Keratinocyte (primary cell): ENCODE measurements around the gene HRAS. TPM values are rescaled to one million over a fixed set of nuclear protein-coding genes. Genes with fewer than 3 reads are reported as not detected.

Experiments
- DNase-seq: peaks from one replicate; pipeline ENCODE4 v3.0.0-alpha.2; 2011; ENCODE audit warnings: low read depth, missing footprints, low spot score
- FAIRE-seq: peaks from 2 replicates; lab custom pipeline; 2011; peaks lifted over from hg19 to GRCh38; lab: Jason Lieb, UNC
- H2AFZ ChIP-seq: 2 replicates; pipeline ENCODE4 v1.6.0; 2012; ENCODE audit warnings: low read length, control low read depth, inconsistent platforms; ENCODE audit not compliant: control insufficient read depth
- H3K27ac ChIP-seq: 2 replicates; pipeline ENCODE4 v1.5.1; 2011; ENCODE audit warnings: low read length; ENCODE audit not compliant: control insufficient read depth, insufficient read depth
- H3K27me3 ChIP-seq: 3 replicates; pipeline ENCODE4 v1.6.0; 2011; ENCODE audit warnings: low read length; ENCODE audit not compliant: control insufficient read depth, insufficient read depth; ENCODE audit errors: extremely low read depth
- H3K36me3 ChIP-seq, 2 experiments: 2 replicates in 1 of 2; 3 replicates in 1 of 2; pipeline ENCODE4 v1.5.1; 2011; ENCODE audit warnings: low read length in 2 of 2, mild to moderate bottlenecking in 1 of 2; ENCODE audit not compliant: control insufficient read depth in 2 of 2, insufficient read depth in 2 of 2; ENCODE audit errors: extremely low read depth in 1 of 2
- H3K4me1 ChIP-seq: 3 replicates; pipeline ENCODE4 v1.5.1; 2011; ENCODE audit warnings: low read length; ENCODE audit not compliant: control insufficient read depth, insufficient read depth; ENCODE audit errors: extremely low read depth
- H3K4me2 ChIP-seq: 3 replicates; pipeline ENCODE4 v1.6.0; 2011; ENCODE audit warnings: low read depth, low read length; ENCODE audit not compliant: control insufficient read depth, insufficient read depth; ENCODE audit errors: extremely low read depth
- H3K4me3 ChIP-seq, 3 experiments: fragments of 200-600 bp in 1 of 3; sonication (generic) in 1 of 3; 2 replicates in 2 of 3; 3 replicates in 1 of 3; pipeline ENCODE4 v1.5.1; 2011 to 2016; ENCODE audit warnings: low read length in 3 of 3, mild to moderate bottlenecking in 3 of 3, control low read depth in 2 of 3, inconsistent platforms in 1 of 3, low read depth in 1 of 3, mixed read lengths in 1 of 3, mixed run types in 1 of 3, moderate library complexity in 1 of 3; ENCODE audit not compliant: control insufficient read depth in 2 of 3, insufficient read depth in 2 of 3; ENCODE audit errors: extremely low read depth in 1 of 3
- H3K79me2 ChIP-seq: 2 replicates; pipeline ENCODE4 v1.6.0; 2012; ENCODE audit warnings: low read length; ENCODE audit not compliant: control insufficient read depth, insufficient read depth
- H3K9ac ChIP-seq: 3 replicates; pipeline ENCODE4 v1.6.0; 2011; ENCODE audit warnings: low read length; ENCODE audit not compliant: control insufficient read depth, insufficient read depth; ENCODE audit errors: extremely low read depth
- H3K9me1 ChIP-seq: 3 replicates; pipeline ENCODE4 v1.6.0; 2011; ENCODE audit warnings: low read length; ENCODE audit not compliant: control insufficient read depth, insufficient read depth; ENCODE audit errors: extremely low read depth
- H3K9me3 ChIP-seq: 2 replicates; pipeline ENCODE4 v1.5.1; 2012; ENCODE audit warnings: low read depth, low read length; ENCODE audit not compliant: control insufficient read depth
- H4K20me1 ChIP-seq: 3 replicates; pipeline ENCODE4 v1.6.0; 2011; ENCODE audit warnings: low read length; ENCODE audit not compliant: control insufficient read depth, insufficient read depth; ENCODE audit errors: extremely low read depth
- EZH2 ChIP-seq: IDR thresholded peaks from one replicate; pipeline ENCODE4 v1.6.1; 2012; ENCODE audit warnings: inconsistent platforms, mild to moderate bottlenecking, low read length, moderate library complexity
- dilution Hi-C: fragments of 300-500 bp; cut with MboI; formaldehyde crosslinking; loops from one replicate; pipeline ENCODE4 v1.7.0; 2020; ENCODE audit warnings: low sequenced_read_pairs; ENCODE audit not compliant: extremely low pct_ligation_motif_present
- polyA plus RNA-seq, 5 experiments: library from polyadenylated mRNA; depleted of rRNA in 3 of 5; stranded (reverse) in 3 of 5; stranded (forward) in 1 of 5; unstranded in 1 of 5; fragments of >200 nt; gene quantifications; 1 replicate in 1 of 5; 2 replicates in 3 of 5; 3 replicates in 1 of 5; pipeline versions ENCODE4 v1.2.1 to v1.2.3, GENCODE V29; 2011 to 2012; ENCODE audit warnings: missing spikeins in 2 of 5, low read depth in 1 of 5, low replicate concordance in 1 of 5
- TF ChIP-seq, protein P1 (sequence below), 3 experiments: IDR thresholded peaks in 1 of 3; conservative IDR thresholded peaks in 1 of 3; optimal IDR thresholded peaks in 1 of 3; 2 replicates in 2 of 3; 3 replicates in 1 of 3; pipeline versions ENCODE3 to v1.5.1; 2011; ENCODE audit warnings: low read length in 3 of 3, mild to moderate bottlenecking in 3 of 3, moderate library complexity in 2 of 3, control low read depth in 1 of 3, inconsistent platforms in 1 of 3; ENCODE audit not compliant: insufficient read depth in 2 of 3; ENCODE audit errors: extremely low read depth in 1 of 3

Gene HRAS
- polyA plus RNA-seq, 1 donor (not counting 4 experiments of a cell fraction or from before 2014, with no cell fraction given): 112 TPM

- H4K20me1 ChIP-seq: no peaks in the 10 kb centered on the region
- no peaks in the 10 kb centered on the region for H3K9me1 ChIP-seq
- no peaks in the 10 kb centered on the region for H3K79me2 ChIP-seq
- peaks cover 3% of the 10 kb centered on the region for H3K9me3 ChIP-seq
- H3K27me3 ChIP-seq: no peaks in the 10 kb centered on the region
- dilution Hi-C loops: no loop called here
- H3K9ac ChIP-seq: peak overlapping the region; percentile 60
- FAIRE-seq (no peak), DNase-seq (no peak)
- peak overlapping the region; percentile 90 for H3K27ac ChIP-seq
- H3K4me1 ChIP-seq: peaks cover 20% of the 10 kb centered on the region
- H3K4me2 ChIP-seq: peak overlapping the region; percentile 45
- H2AFZ ChIP-seq: no peak overlapping the region
- TF ChIP-seq, protein P1, sequence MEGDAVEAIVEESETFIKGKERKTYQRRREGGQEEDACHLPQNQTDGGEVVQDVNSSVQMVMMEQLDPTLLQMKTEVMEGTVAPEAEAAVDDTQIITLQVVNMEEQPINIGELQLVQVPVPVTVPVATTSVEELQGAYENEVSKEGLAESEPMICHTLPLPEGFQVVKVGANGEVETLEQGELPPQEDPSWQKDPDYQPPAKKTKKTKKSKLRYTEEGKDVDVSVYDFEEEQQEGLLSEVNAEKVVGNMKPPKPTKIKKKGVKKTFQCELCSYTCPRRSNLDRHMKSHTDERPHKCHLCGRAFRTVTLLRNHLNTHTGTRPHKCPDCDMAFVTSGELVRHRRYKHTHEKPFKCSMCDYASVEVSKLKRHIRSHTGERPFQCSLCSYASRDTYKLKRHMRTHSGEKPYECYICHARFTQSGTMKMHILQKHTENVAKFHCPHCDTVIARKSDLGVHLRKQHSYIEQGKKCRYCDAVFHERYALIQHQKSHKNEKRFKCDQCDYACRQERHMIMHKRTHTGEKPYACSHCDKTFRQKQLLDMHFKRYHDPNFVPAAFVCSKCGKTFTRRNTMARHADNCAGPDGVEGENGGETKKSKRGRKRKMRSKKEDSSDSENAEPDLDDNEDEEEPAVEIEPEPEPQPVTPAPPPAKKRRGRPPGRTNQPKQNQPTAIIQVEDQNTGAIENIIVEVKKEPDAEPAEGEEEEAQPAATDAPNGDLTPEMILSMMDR (optimal IDR thresholded peaks at IDR 0.05 in 1 of 3, IDR thresholded peaks at IDR 0.05 in 1 of 3, conservative IDR thresholded peaks at IDR 0.05 in 1 of 3; ENCODE audit: extremely low read depth in 1 of 3, insufficient read depth in 2 of 3, low read length in 3 of 3): no peak
- no peak for TF ChIP-seq EZH2
- H3K4me3 ChIP-seq: no peak overlapping the region
- peaks cover 6 to 9% of the 10 kb centered on the region in 2 experiments for H3K36me3 ChIP-seq
Observed at GRCh38 chr11:514606-515005, 20.8 kb downstream of the HRAS start.

GRCh38 chr11:512761-513595, 22.4 kb downstream of the HRAS start:
- peaks cover 18% of the 10 kb centered on the region for H3K4me1 ChIP-seq
- no peak overlapping the region for H2AFZ ChIP-seq
- peaks cover 13 to 14% of the 10 kb centered on the region in 2 experiments for H3K36me3 ChIP-seq
- dilution Hi-C loops: no loop called here
- TF ChIP-seq EZH2: no peak
- TF ChIP-seq, protein P1 (optimal IDR thresholded peaks at IDR 0.05 in 1 of 3, IDR thresholded peaks at IDR 0.05 in 1 of 3, conservative IDR thresholded peaks at IDR 0.05 in 1 of 3; ENCODE audit: extremely low read depth in 1 of 3, insufficient read depth in 2 of 3, low read length in 3 of 3): no peak
- H3K4me2 ChIP-seq: no peak overlapping the region
- H3K9ac ChIP-seq: no peak overlapping the region
- FAIRE-seq: no peak
- H3K79me2 ChIP-seq: peaks cover 3% of the 10 kb centered on the region
- no peak for DNase-seq
- H4K20me1 ChIP-seq: no peaks in the 10 kb centered on the region
- peaks cover 3% of the 10 kb centered on the region for H3K9me3 ChIP-seq
- H3K4me3 ChIP-seq: no peak overlapping the region
- no peak overlapping the region for H3K27ac ChIP-seq
- no peaks in the 10 kb centered on the region for H3K9me1 ChIP-seq
- H3K27me3 ChIP-seq: no peaks in the 10 kb centered on the region
